ENCODE data around the gene TIMP1. TPM values are rescaled to one million over a fixed set of nuclear protein-coding genes. Genes with fewer than 3 reads are reported as not detected.

The TIMP1 gene
- total RNA-seq, 2 experiments from 2014 or later, result 81.7 to 97.1 TPM

- peak; percentile 75 for DNase-seq
- Mint-ChIP-seq H3K4me1 (peaks cover 20% of the 10 kb centered on the region), H3K9me3 (no peaks in the 10 kb centered on the region), H3K27ac (no peak within 1 kb of the TSS), H3K27me3 (peaks cover 35% of the 10 kb centered on the region), H3K4me3 (peak within 1 kb of the TSS; percentile 59), H3K36me3 (ENCODE audit: low read depth) (no peaks in the 10 kb centered on the region)
- CTCF ChIA-PET, result no interaction called here
- POLR2A ChIA-PET, result no interaction called here
These were observed 37.5 kb downstream of the TIMP1 start, which contains the start of gene SYN1 for GRCh38 chrX:47619486-47620302. Gene SYN1 (minus strand): TSS chrX:47619857. CDS start chrX:47619728, 129 bp downstream.

- CTCF ChIA-PET, result no interaction called here
- POLR2A ChIA-PET, result no interaction called here
- peak overlapping the region; percentile 48 for H3K4me3 Mint-ChIP-seq
- no peaks in the 10 kb centered on the region for H3K9me3 Mint-ChIP-seq
- H3K27me3 Mint-ChIP-seq, result peaks cover 35% of the 10 kb centered on the region
- no peak for DNase-seq
- H3K27ac Mint-ChIP-seq, result no peak overlapping the region
- peaks cover 22% of the 10 kb centered on the region for H3K4me1 Mint-ChIP-seq
- no peaks in the 10 kb centered on the region for H3K36me3 Mint-ChIP-seq (ENCODE audit: low read depth)
These were observed 38.1 kb downstream of the TIMP1 start for GRCh38 chrX:47620303-47620685.

- Mint-ChIP-seq H3K36me3 (ENCODE audit: low read depth) (peaks cover 4% of the 10 kb centered on the region), H3K4me3 (no peak overlapping the region), H3K27me3 (peaks cover 29% of the 10 kb centered on the region), H3K4me1 (peaks cover 22% of the 10 kb centered on the region), H3K27ac (no peak overlapping the region), H3K9me3 (no peaks in the 10 kb centered on the region)
- no peak for DNase-seq
- POLR2A ChIA-PET, result no interaction called here
- CTCF ChIA-PET, result no interaction called here
These were observed 39.6 kb downstream of the TIMP1 start for GRCh38 chrX:47621851-47622250.

- Mint-ChIP-seq H3K4me1 (peaks cover 23% of the 10 kb centered on the region), H3K9me3 (no peaks in the 10 kb centered on the region), H3K27me3 (peaks cover 14% of the 10 kb centered on the region), H3K4me3 (peak overlapping the region; percentile 73), H3K27ac (no peak overlapping the region), H3K36me3 (ENCODE audit: low read depth) (peaks cover 7% of the 10 kb centered on the region)
- ChIA-PET POLR2A (no interaction called here), CTCF (interaction anchor here (0.6 to 1.3 kb wide), 3 partner anchors 9 to 25 kb away, joined by 4 read pairs; no protein-coding TSS in a partner anchor)
- peak; percentile 34 for DNase-seq
These were observed 41.3 kb downstream of the TIMP1 start for GRCh38 chrX:47623540-47624027.

- Mint-ChIP-seq H3K4me3 (no peak overlapping the region), H3K27me3 (peaks cover 9% of the 10 kb centered on the region), H3K27ac (no peak overlapping the region), H3K9me3 (no peaks in the 10 kb centered on the region), H3K4me1 (peaks cover 30% of the 10 kb centered on the region), H3K36me3 (ENCODE audit: low read depth) (peaks cover 7% of the 10 kb centered on the region)
- no peak for DNase-seq
- POLR2A ChIA-PET, result no interaction called here
- CTCF ChIA-PET, result interaction anchor here (1.1 to 1.6 kb wide), 2 partner anchors 56 to 144 kb away, joined by 3 read pairs; no protein-coding TSS in a partner anchor
These were observed 43.1 kb downstream of the TIMP1 start for GRCh38 chrX:47625365-47625764.

GRCh38 chrX:47628982-47629381 is 46.7 kb downstream of the TIMP1 start:
- Mint-ChIP-seq H3K9me3 (no peaks in the 10 kb centered on the region), H3K27ac (peak overlapping the region; percentile 93), H3K4me3 (peak overlapping the region; percentile 78), H3K4me1 (peaks cover 25% of the 10 kb centered on the region), H3K27me3 (no peaks in the 10 kb centered on the region), H3K36me3 (ENCODE audit: low read depth) (peaks cover 10% of the 10 kb centered on the region)
- ChIA-PET CTCF (interaction anchor here (1.1 kb wide), 1 partner anchor 16 kb away, joined by 4 read pairs; no protein-coding TSS in a partner anchor), POLR2A (no interaction called here)
- peak; percentile 33 for DNase-seq

- Mint-ChIP-seq H3K27ac (peak within 1 kb of the TSS; percentile 93), H3K4me1 (peaks cover 22% of the 10 kb centered on the region), H3K4me3 (peak within 1 kb of the TSS; percentile 78), H3K9me3 (no peaks in the 10 kb centered on the region), H3K27me3 (no peaks in the 10 kb centered on the region), H3K36me3 (ENCODE audit: low read depth) (peaks cover 10% of the 10 kb centered on the region)
- POLR2A ChIA-PET, result no interaction called here
- CTCF ChIA-PET, result interaction anchor here (0.6 to 1.4 kb wide), 2 partner anchors 15 to 128 kb away, joined by 3 read pairs; no protein-coding TSS in a partner anchor
- DNase-seq, result peak; percentile 33
These were observed 47.4 kb downstream of the TIMP1 start, which contains the start of gene CFP for GRCh38 chrX:47629419-47630200. Gene CFP (minus strand): TSS chrX:47629930. CDS start chrX:47629844, 86 bp downstream.

GRCh38 chrX:47631676-47632075 is 49.4 kb downstream of the TIMP1 start:
- POLR2A ChIA-PET, result no interaction called here
- CTCF ChIA-PET, result no interaction called here
- H3K27ac Mint-ChIP-seq, result no peak overlapping the region
- H3K27me3 Mint-ChIP-seq, result no peaks in the 10 kb centered on the region
- no peaks in the 10 kb centered on the region for H3K9me3 Mint-ChIP-seq
- H3K4me3 Mint-ChIP-seq, result no peak overlapping the region
- peaks cover 25% of the 10 kb centered on the region for H3K4me1 Mint-ChIP-seq
- peaks cover 11% of the 10 kb centered on the region for H3K36me3 Mint-ChIP-seq (ENCODE audit: low read depth)
- no peak for DNase-seq

GRCh38 chrX:47632666-47633065 is 50.4 kb downstream of the TIMP1 start:
- no peak overlapping the region for H3K4me3 Mint-ChIP-seq
- H3K4me1 Mint-ChIP-seq, result peaks cover 35% of the 10 kb centered on the region
- POLR2A ChIA-PET, result no interaction called here
- peaks cover 17% of the 10 kb centered on the region for H3K36me3 Mint-ChIP-seq (ENCODE audit: low read depth)
- H3K9me3 Mint-ChIP-seq, result no peaks in the 10 kb centered on the region
- H3K27me3 Mint-ChIP-seq, result no peaks in the 10 kb centered on the region
- CTCF ChIA-PET, result no interaction called here
- DNase-seq, result no peak
- H3K27ac Mint-ChIP-seq, result peak overlapping the region; percentile 62

- H3K27ac Mint-ChIP-seq, result no peak overlapping the region
- POLR2A ChIA-PET, result no interaction called here
- peaks cover 25% of the 10 kb centered on the region for H3K36me3 Mint-ChIP-seq (ENCODE audit: low read depth)
These were observed 51.7 kb downstream of the TIMP1 start for GRCh38 chrX:47633689-47634590.

GRCh38 chrX:47634871-47635575 is 52.8 kb downstream of the TIMP1 start:
- Mint-ChIP-seq H3K9me3 (peaks cover 3% of the 10 kb centered on the region), H3K36me3 (ENCODE audit: low read depth) (peaks cover 35% of the 10 kb centered on the region), H3K4me3 (no peak overlapping the region), H3K4me1 (peaks cover 40% of the 10 kb centered on the region), H3K27me3 (no peaks in the 10 kb centered on the region), H3K27ac (no peak overlapping the region)
- DNase-seq, result no peak
- ChIA-PET CTCF (no interaction called here), POLR2A (no interaction called here)

More at GRCh38 chrX:47633689-47634590, 51.7 kb downstream of the TIMP1 start:
- H3K9me3 Mint-ChIP-seq, result no peaks in the 10 kb centered on the region
- DNase-seq, result no peak
- CTCF ChIA-PET, result interaction anchor here (0.6 kb wide), 1 partner anchor 818 kb away, joined by 3 read pairs; no protein-coding TSS in a partner anchor
- peaks cover 41% of the 10 kb centered on the region for H3K4me1 Mint-ChIP-seq
- H3K27me3 Mint-ChIP-seq, result no peaks in the 10 kb centered on the region
- H3K4me3 Mint-ChIP-seq, result no peak overlapping the region
